HepG2 (cell line): ENCODE measurements around the gene TUBB3. TPM values are rescaled to one million over a fixed set of nuclear protein-coding genes. Genes with fewer than 3 reads are reported as not detected.

Experiments
- ARID4A ChIP-seq: sonication (generic); formaldehyde crosslinking; IDR thresholded peaks from 2 replicates; pipeline ENCODE4 v1.5.0; 2020; ENCODE audit warnings: mild to moderate bottlenecking, missing genetic modification reagents, borderline replicate concordance
- FIP1L1 ChIP-seq: fragments of 200-400 bp; formaldehyde crosslinking; IDR thresholded peaks from 2 replicates; pipeline ENCODE4 v1.6.1; 2018; ENCODE audit warnings: low read depth, mild to moderate bottlenecking, low read length, moderate library complexity, borderline replicate concordance; ENCODE audit not compliant: insufficient read depth
- HNF1B ChIP-seq: sonication (generic); formaldehyde crosslinking; IDR thresholded peaks from 2 replicates; pipeline ENCODE4 v1.5.1; 2020; ENCODE audit warnings: mild to moderate bottlenecking, moderate library complexity, missing genetic modification reagents
- HNRNPK ChIP-seq: fragments of 200-400 bp; formaldehyde crosslinking; IDR thresholded peaks from 2 replicates; pipeline ENCODE4 v1.6.1; 2018; ENCODE audit warnings: low read length, low read depth, moderate library complexity, mild to moderate bottlenecking; ENCODE audit not compliant: poor library complexity, severe bottlenecking
- JUND ChIP-seq: sonication (generic); formaldehyde crosslinking; IDR thresholded peaks from 2 replicates; pipeline ENCODE4 v1.8.0; 2022; ENCODE audit warnings: mild to moderate bottlenecking, missing genetic modification reagents
- KDM4B ChIP-seq: sonication (generic); formaldehyde crosslinking; IDR thresholded peaks from 2 replicates; pipeline ENCODE4 v1.4.0; 2020; ENCODE audit warnings: missing genetic modification reagents
- KDM6A ChIP-seq: IDR thresholded peaks from 2 replicates; pipeline ENCODE4 v1.6.1; 2016; ENCODE audit warnings: low read depth
- MTA1 ChIP-seq: sonication (generic); formaldehyde crosslinking; IDR thresholded peaks from 2 replicates; pipeline ENCODE4 v1.4.0; 2020; ENCODE audit warnings: missing genetic modification reagents, mild to moderate bottlenecking, borderline replicate concordance
- NR2F1 ChIP-seq, 2 experiments: fragments of 450-650 bp in 1 of 2; formaldehyde crosslinking in 1 of 2; IDR thresholded peaks; 2 replicates each; pipeline versions ENCODE4 v1.5.0 to v1.6.1; 2016 to 2020; ENCODE audit warnings: mild to moderate bottlenecking in 1 of 2, missing compliant biosample characterization in 1 of 2, missing genetic modification reagents in 1 of 2, moderate library complexity in 1 of 2
- PCBP1 ChIP-seq: fragments of 200-400 bp; formaldehyde crosslinking; IDR thresholded peaks from 2 replicates; pipeline ENCODE4 v1.6.1; 2017; ENCODE audit warnings: mild to moderate bottlenecking, low read depth, low read length, borderline replicate concordance
- TEF ChIP-seq: sonication (generic); formaldehyde crosslinking; IDR thresholded peaks from 2 replicates; pipeline ENCODE4 v1.5.0; 2020; ENCODE audit warnings: missing genetic modification reagents
- TFAP4 ChIP-seq: sonication (generic); IDR thresholded peaks from 2 replicates; pipeline ENCODE4 v1.6.1; 2016; ENCODE audit warnings: low read depth, borderline replicate concordance
- ZBTB20 ChIP-seq: sonication (generic); formaldehyde crosslinking; IDR thresholded peaks from 2 replicates; pipeline ENCODE4 v1.8.1; 2023; ENCODE audit warnings: missing genetic modification reagents, low read depth, mild to moderate bottlenecking, borderline replicate concordance
- ZNF205 ChIP-seq: IDR thresholded peaks from 2 replicates; pipeline ENCODE4 v1.6.1; 2018; ENCODE audit warnings: missing biosample characterization, missing genetic modification reagents
- ZNF280B ChIP-seq: sonication (generic); formaldehyde crosslinking; IDR thresholded peaks from 2 replicates; pipeline ENCODE4 v1.5.0; 2020; ENCODE audit warnings: missing genetic modification reagents, mild to moderate bottlenecking, borderline replicate concordance
- ZNF337 ChIP-seq: sonication (generic); formaldehyde crosslinking; IDR thresholded peaks from 2 replicates; pipeline ENCODE4 v1.5.1; 2020; ENCODE audit warnings: missing genetic modification reagents, low read depth, mild to moderate bottlenecking, borderline replicate concordance
- ZNF484 ChIP-seq: sonication (generic); formaldehyde crosslinking; IDR thresholded peaks from 2 replicates; pipeline ENCODE4 v1.5.1; 2020; ENCODE audit warnings: mild to moderate bottlenecking, low read depth, missing genetic modification reagents, borderline replicate concordance
- ZNF546 ChIP-seq: sonication (generic); formaldehyde crosslinking; conservative IDR thresholded peaks from 2 replicates; pipeline ENCODE4 v1.8.1; 2023; ENCODE audit warnings: mild to moderate bottlenecking, missing genetic modification reagents
- ZNF547 ChIP-seq: sonication (generic); formaldehyde crosslinking; IDR thresholded peaks from 2 replicates; pipeline ENCODE4 v1.5.1; 2020; ENCODE audit warnings: mild to moderate bottlenecking, missing genetic modification reagents
- ZNF724P ChIP-seq: sonication (generic); formaldehyde crosslinking; IDR thresholded peaks from 2 replicates; pipeline ENCODE4 v1.8.0; 2022; ENCODE audit warnings: missing genetic modification reagents, borderline replicate concordance
- polyA plus RNA-seq, 8 experiments: library from polyadenylated mRNA; depleted of rRNA in 3 of 8; stranded (reverse) in 7 of 8; unstranded in 1 of 8; fragments of >200 nt; fragmentation: Illumina TruSeq in 4 of 8; extraction: Trizol in 4 of 8; gene quantifications; 2 replicates each; pipeline versions ENCODE4 v1.2.1 to v1.2.3, GENCODE V29; 2011 to 2016; ENCODE audit warnings: low read depth in 4 of 8, missing spikeins in 1 of 8, mixed read lengths in 1 of 8; ENCODE audit not compliant: insufficient read depth in 1 of 8
- total RNA-seq, 5 experiments: library from RNA; depleted of rRNA; stranded (reverse); fragments of >200 nt; fragmentation: Illumina TruSeq; extraction: Trizol; gene quantifications; 2 replicates each; pipeline ENCODE4 v1.2.3, GENCODE V29; 2016; ENCODE audit warnings: low read depth in 1 of 5

Gene TUBB3
- total and polyA plus RNA-seq, 2 of the 13 experiments (the other 11 are each of a cell fraction or from before 2014, with no cell fraction given) = 110 to 185 TPM

GRCh38 chr16:89949756-89950155 is 26.6 kb downstream of the TUBB3 start (continued):
- TF ChIP-seq NR2F1 (CRISPR knock-in tag; IDR thresholded peaks at IDR 0.05) = no peak
- TF ChIP-seq HNF1B = 0 out of 2 replicates have a peak, but pooled peaks have one; percentile 14
- no peak for TF ChIP-seq TFAP4
- no peak for TF ChIP-seq ZNF205
- TF ChIP-seq ZNF724P (CRISPR knock-in tag) = no peak
- TF ChIP-seq KDM4B (CRISPR knock-in tag) = no peak
- TF ChIP-seq TEF (CRISPR knock-in tag) = no peak
- TF ChIP-seq ARID4A (CRISPR knock-in tag) = peak; percentile 22; the same call in 1 of the 2 replicates
- no peak for TF ChIP-seq PCBP1
- no peak for TF ChIP-seq JUND (CRISPR knock-in tag)
- 0 out of 2 replicates have a peak, but pooled peaks have one; percentile 61 for TF ChIP-seq ZNF280B (CRISPR knock-in tag)
- no peak for TF ChIP-seq HNRNPK
- no peak for TF ChIP-seq ZNF484
- TF ChIP-seq ZNF546 (CRISPR knock-in tag) = no peak
- TF ChIP-seq ZNF547 (CRISPR knock-in tag) = 0 out of 2 replicates have a peak, but pooled peaks have one; percentile 7
- TF ChIP-seq FIP1L1 = no peak
- no peak for TF ChIP-seq KDM6A
- no peak for TF ChIP-seq ZBTB20 (CRISPR knock-in tag)
- no peak for TF ChIP-seq ZNF337 (CRISPR knock-in tag)
- no peak for TF ChIP-seq MTA1 (CRISPR knock-in tag)
